Endothelial cell of umbilical vein (primary cell): ENCODE data around the gene EFCAB8. TPM values are rescaled to one million over a fixed set of nuclear protein-coding genes. Genes with fewer than 3 reads are reported as not detected.

Experiments
- BruUV-seq: library from RNA; stranded (reverse); fragments of 400-500 nt; replicated peaks from 2 replicates; lab custom pipeline; 2021; lab: Mats Ljungman, UMichigan
- CTCF ChIA-PET: fragments of 300-600, 350-600 bp; sonication (Branson Sonifier 250); formaldehyde crosslinking; loops from one replicate; lab custom pipeline; 2021; ENCODE audit warnings: antibody characterized with exemption, inconsistent platforms; lab: Charles Lee
- POLR2A ChIA-PET: fragments of 300-600, 350-600 bp; sonication (Branson Sonifier 250); formaldehyde crosslinking; loops from one replicate; lab custom pipeline; 2021; ENCODE audit warnings: antibody characterized with exemption, inconsistent platforms; lab: Charles Lee
- DNase-seq: peaks from one replicate; pipeline ENCODE4 v3.0.0-alpha.2; 2011; ENCODE audit warnings: low read depth, low spot score
- FAIRE-seq: peaks from 2 replicates; lab custom pipeline; 2011; peaks lifted over from hg19 to GRCh38; lab: Jason Lieb, UNC
- H2AFZ ChIP-seq: 2 replicates; pipeline ENCODE4 v1.6.0; 2012; ENCODE audit warnings: low read depth, low read length, control low read depth, inconsistent platforms
- H3K27ac ChIP-seq: 2 replicates; pipeline ENCODE4 v1.5.1; 2011; ENCODE audit warnings: low read depth, mild to moderate bottlenecking, control low read depth, low read length, moderate library complexity; ENCODE audit not compliant: insufficient read depth
- H3K27me3 ChIP-seq, 2 experiments: 2 replicates each; pipeline versions ENCODE4 v1.6.0 to v1.6.1; 2011; ENCODE audit warnings: low read length in 2 of 2, mixed read lengths in 1 of 2; ENCODE audit not compliant: control insufficient read depth in 2 of 2, insufficient read depth in 2 of 2
- H3K36me3 ChIP-seq, 2 experiments: 2 replicates in 1 of 2; 3 replicates in 1 of 2; pipeline ENCODE4 v1.5.1; 2011; ENCODE audit warnings: low read length in 2 of 2, mild to moderate bottlenecking in 1 of 2, moderate library complexity in 1 of 2; ENCODE audit not compliant: control insufficient read depth in 2 of 2, insufficient read depth in 2 of 2; ENCODE audit errors: extremely low read depth in 1 of 2
- H3K4me1 ChIP-seq: 3 replicates; pipeline ENCODE4 v1.5.1; 2011; ENCODE audit warnings: mild to moderate bottlenecking, low read length; ENCODE audit not compliant: control insufficient read depth, insufficient read depth; ENCODE audit errors: extremely low read depth
- H3K4me2 ChIP-seq: 2 replicates; pipeline ENCODE4 v1.6.1; 2011; ENCODE audit warnings: low read length, control low read depth, mixed read lengths; ENCODE audit not compliant: insufficient read depth
- H3K4me3 ChIP-seq, 3 experiments: fragments of 200-600 bp in 1 of 3; sonication (generic), shearing (Covaris generic) in 1 of 3; replicated peaks in 1 of 3; 2 replicates each; pipeline ENCODE4 v1.5.1; 2011 to 2016; ENCODE audit warnings: control low read depth in 3 of 3, low read length in 3 of 3, mild to moderate bottlenecking in 2 of 3, inconsistent platforms in 1 of 3, low read depth in 1 of 3, moderate library complexity in 1 of 3; ENCODE audit not compliant: insufficient read depth in 1 of 3
- H3K79me2 ChIP-seq: 2 replicates; pipeline ENCODE4 v1.6.0; 2012; ENCODE audit warnings: low read length, inconsistent platforms; ENCODE audit not compliant: control insufficient read depth, insufficient read depth
- H3K9ac ChIP-seq: replicated peaks from 2 replicates; pipeline ENCODE3; 2011; ENCODE audit warnings: low read length, control low read depth; ENCODE audit not compliant: insufficient read depth; ENCODE audit errors: extremely low read depth
- H3K9me1 ChIP-seq: replicated peaks from 3 replicates; pipeline ENCODE4 v1.6.0; 2011; ENCODE audit warnings: mild to moderate bottlenecking, low read length; ENCODE audit not compliant: control insufficient read depth, insufficient read depth; ENCODE audit errors: extremely low read depth
- H3K9me3 ChIP-seq: replicated peaks from 2 replicates; pipeline ENCODE4 v1.5.1; 2012; ENCODE audit warnings: low read length, inconsistent platforms; ENCODE audit not compliant: control insufficient read depth, insufficient read depth
- H4K20me1 ChIP-seq: replicated peaks from 2 replicates; pipeline ENCODE3; 2011; ENCODE audit warnings: mild to moderate bottlenecking, low read length; ENCODE audit not compliant: control insufficient read depth, insufficient read depth; ENCODE audit errors: extremely low read depth
- EZH2 ChIP-seq: IDR thresholded peaks from 2 replicates; pipeline ENCODE4 v1.6.1; 2012; ENCODE audit warnings: borderline replicate concordance, low read depth, mild to moderate bottlenecking, moderate library complexity, low read length, inconsistent platforms; ENCODE audit not compliant: severe bottlenecking
- FOS ChIP-seq: IDR thresholded peaks from 2 replicates; pipeline ENCODE4 v1.6.1; 2011; ENCODE audit warnings: mild to moderate bottlenecking, low read length, moderate library complexity, borderline replicate concordance; ENCODE audit not compliant: insufficient read depth
- GATA2 ChIP-seq: IDR thresholded peaks from 2 replicates; pipeline ENCODE4 v1.7.0; 2011; ENCODE audit warnings: low read depth, mild to moderate bottlenecking, moderate library complexity, mixed read lengths, low read length; ENCODE audit not compliant: insufficient read length, insufficient read depth
- JUN ChIP-seq: IDR thresholded peaks from 2 replicates; pipeline ENCODE4 v1.6.1; 2011; ENCODE audit warnings: borderline replicate concordance, low read depth; ENCODE audit not compliant: insufficient read length, insufficient read depth
- MAX ChIP-seq: IDR thresholded peaks from 2 replicates; pipeline ENCODE4 v1.6.1; 2011; ENCODE audit not compliant: insufficient read depth, insufficient read length
- MYC ChIP-seq: IDR thresholded peaks from one replicate; pipeline ENCODE4 v1.6.1; 2011; ENCODE audit warnings: mild to moderate bottlenecking, low read depth, low read length
- POLR2A ChIP-seq: IDR thresholded peaks from 2 replicates; pipeline ENCODE4 v1.6.1; 2012; ENCODE audit warnings: low read depth, mild to moderate bottlenecking, control low read depth, low read length
- POLR2AphosphoS5 ChIP-seq: IDR thresholded peaks from 2 replicates; pipeline ENCODE4 v1.6.1; 2012; ENCODE audit warnings: low read depth, mild to moderate bottlenecking, control low read depth, low read length, moderate library complexity; ENCODE audit not compliant: insufficient read depth
- dilution Hi-C: fragments of 300-500 bp; cut with MboI; formaldehyde crosslinking; loops from one replicate; pipeline ENCODE4 v1.15.0; 2019; ENCODE audit warnings: low sequenced_read_pairs; ENCODE audit not compliant: extremely low pct_ligation_motif_present
- intact Hi-C: fragments of 100-400 bp; cut with micrococcal nuclease; formaldehyde crosslinking; loops from one replicate; pipeline ENCODE4 v1.10.0; 2022
- polyA plus RNA-seq, 4 experiments: library from polyadenylated mRNA; depleted of rRNA in 3 of 4; stranded (reverse) in 3 of 4; unstranded in 1 of 4; fragments of >200 nt; gene quantifications; 2 replicates each; pipeline versions ENCODE4 v1.2.1 to v1.2.3, GENCODE V29; 2011 to 2012; ENCODE audit warnings: missing spikeins in 1 of 4
- total RNA-seq: library from RNA; stranded (reverse); gene quantifications from 2 replicates; pipeline ENCODE4 v1.2.3, GENCODE V29; 2021
- TF ChIP-seq, protein P1 (sequence below), 2 donors: IDR thresholded peaks; 1 replicate in 1 of 2; 2 replicates in 1 of 2; pipeline ENCODE4 v1.5.1; 2011; ENCODE audit warnings: low read length in 2 of 2, mild to moderate bottlenecking in 2 of 2, moderate library complexity in 2 of 2, control low read depth in 1 of 2, inconsistent platforms in 1 of 2, low read depth in 1 of 2; ENCODE audit not compliant: insufficient read depth in 1 of 2; ENCODE audit errors: extremely low read depth in 1 of 2

The EFCAB8 gene
- total and polyA plus RNA-seq, 2 donors (not counting 3 experiments of a cell fraction or from before 2014, with no cell fraction given) = 0.01 to 0.31 TPM

GRCh38 chr20:32839227-32839981 lies 19.3 kb upstream of the EFCAB8 start:
- H3K79me2 ChIP-seq = peaks cover 70% of the 10 kb centered on the region
- FAIRE-seq = no peak
- no peak overlapping the region for H2AFZ ChIP-seq
- no peak overlapping the region for H3K27ac ChIP-seq
- H3K4me1 ChIP-seq = no peaks in the 10 kb centered on the region
- BruUV-seq = no TSS peak
- no peaks in the 10 kb centered on the region for H3K9me3 ChIP-seq
- ChIA-PET CTCF (no interaction called here), POLR2A (no interaction called here)
- no peaks in the 10 kb centered on the region for H4K20me1 ChIP-seq
- TF ChIP-seq MAX = no peak
- no peak for TF ChIP-seq GATA2
- TF ChIP-seq, protein P1, sequence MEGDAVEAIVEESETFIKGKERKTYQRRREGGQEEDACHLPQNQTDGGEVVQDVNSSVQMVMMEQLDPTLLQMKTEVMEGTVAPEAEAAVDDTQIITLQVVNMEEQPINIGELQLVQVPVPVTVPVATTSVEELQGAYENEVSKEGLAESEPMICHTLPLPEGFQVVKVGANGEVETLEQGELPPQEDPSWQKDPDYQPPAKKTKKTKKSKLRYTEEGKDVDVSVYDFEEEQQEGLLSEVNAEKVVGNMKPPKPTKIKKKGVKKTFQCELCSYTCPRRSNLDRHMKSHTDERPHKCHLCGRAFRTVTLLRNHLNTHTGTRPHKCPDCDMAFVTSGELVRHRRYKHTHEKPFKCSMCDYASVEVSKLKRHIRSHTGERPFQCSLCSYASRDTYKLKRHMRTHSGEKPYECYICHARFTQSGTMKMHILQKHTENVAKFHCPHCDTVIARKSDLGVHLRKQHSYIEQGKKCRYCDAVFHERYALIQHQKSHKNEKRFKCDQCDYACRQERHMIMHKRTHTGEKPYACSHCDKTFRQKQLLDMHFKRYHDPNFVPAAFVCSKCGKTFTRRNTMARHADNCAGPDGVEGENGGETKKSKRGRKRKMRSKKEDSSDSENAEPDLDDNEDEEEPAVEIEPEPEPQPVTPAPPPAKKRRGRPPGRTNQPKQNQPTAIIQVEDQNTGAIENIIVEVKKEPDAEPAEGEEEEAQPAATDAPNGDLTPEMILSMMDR (IDR thresholded peaks at IDR 0.05; ENCODE audit: extremely low read depth in 1 of 2, insufficient read depth in 1 of 2, low read depth in 1 of 2, low read length in 2 of 2) = no peak
- no peak for TF ChIP-seq EZH2
- TF ChIP-seq JUN = no peak
- no peak for TF ChIP-seq FOS
- no peak for TF ChIP-seq POLR2A
- no peak for TF ChIP-seq POLR2AphosphoS5
- TF ChIP-seq MYC = no peak
- H3K4me3 ChIP-seq = no peak overlapping the region
- no peak overlapping the region for H3K4me2 ChIP-seq
- dilution Hi-C loops = no loop called here
- no peaks in the 10 kb centered on the region for H3K27me3 ChIP-seq
- no peaks in the 10 kb centered on the region for H3K9me1 ChIP-seq
- no peak overlapping the region for H3K9ac ChIP-seq
- H3K36me3 ChIP-seq = peaks cover 18 to 20% of the 10 kb centered on the region in 2 experiments
- intact Hi-C loops = no loop called here
- no peak for DNase-seq
